Adrenal gland (tissue), 5 donors: ENCODE measurements around the gene CACNA1I.

ENCODE experiments used
- POLR2A ChIP-seq, 2 donors: fragments of 450-650 bp; IDR thresholded peaks; one replicate each; pipeline ENCODE4 v1.6.1; 2017; ENCODE audit warnings: antibody characterized with exemption in 2 of 2, mild to moderate bottlenecking in 2 of 2, moderate library complexity in 1 of 2
- TF ChIP-seq, protein P1 (sequence below), 6 experiments: fragments of 450-650 bp in 4 of 6; fragments of 200-600 bp in 2 of 6; sonication (generic) in 1 of 6; IDR thresholded peaks; 1 replicate in 5 of 6; 2 replicates in 1 of 6; pipeline versions ENCODE4 v1.5.1 to v1.8.0; 2016 to 2021; ENCODE audit warnings: antibody characterized with exemption in 6 of 6, mild to moderate bottlenecking in 2 of 6, moderate library complexity in 1 of 6
- donor health status: DM: no; HTN: no; CAD: no.

DNA sequence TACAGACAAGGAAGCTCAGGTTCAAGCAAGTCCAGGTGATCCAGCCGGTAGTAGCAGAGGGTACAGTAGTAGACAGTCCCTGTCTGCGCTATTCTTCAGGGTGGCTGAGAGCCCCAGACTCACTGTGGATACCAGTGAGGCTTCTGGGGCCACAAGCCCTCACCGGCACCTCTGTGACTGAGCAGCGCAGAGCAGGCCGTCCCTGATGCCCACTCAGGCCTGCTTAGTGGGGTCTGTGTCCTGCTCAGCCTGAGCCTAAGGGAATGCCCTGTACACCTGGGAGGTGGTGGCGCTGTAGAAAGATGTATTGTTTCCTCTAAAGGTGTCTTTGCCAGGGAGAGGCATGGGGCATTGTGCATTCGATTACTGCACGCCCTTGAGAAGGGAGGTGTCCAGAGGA, 143.8 kb downstream of the CACNA1I start:
- TF ChIP-seq, protein P1, sequence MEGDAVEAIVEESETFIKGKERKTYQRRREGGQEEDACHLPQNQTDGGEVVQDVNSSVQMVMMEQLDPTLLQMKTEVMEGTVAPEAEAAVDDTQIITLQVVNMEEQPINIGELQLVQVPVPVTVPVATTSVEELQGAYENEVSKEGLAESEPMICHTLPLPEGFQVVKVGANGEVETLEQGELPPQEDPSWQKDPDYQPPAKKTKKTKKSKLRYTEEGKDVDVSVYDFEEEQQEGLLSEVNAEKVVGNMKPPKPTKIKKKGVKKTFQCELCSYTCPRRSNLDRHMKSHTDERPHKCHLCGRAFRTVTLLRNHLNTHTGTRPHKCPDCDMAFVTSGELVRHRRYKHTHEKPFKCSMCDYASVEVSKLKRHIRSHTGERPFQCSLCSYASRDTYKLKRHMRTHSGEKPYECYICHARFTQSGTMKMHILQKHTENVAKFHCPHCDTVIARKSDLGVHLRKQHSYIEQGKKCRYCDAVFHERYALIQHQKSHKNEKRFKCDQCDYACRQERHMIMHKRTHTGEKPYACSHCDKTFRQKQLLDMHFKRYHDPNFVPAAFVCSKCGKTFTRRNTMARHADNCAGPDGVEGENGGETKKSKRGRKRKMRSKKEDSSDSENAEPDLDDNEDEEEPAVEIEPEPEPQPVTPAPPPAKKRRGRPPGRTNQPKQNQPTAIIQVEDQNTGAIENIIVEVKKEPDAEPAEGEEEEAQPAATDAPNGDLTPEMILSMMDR (IDR thresholded peaks at IDR 0.05) = no peak
- TF ChIP-seq POLR2A (IDR thresholded peaks at IDR 0.05) = no peak
